WTC11 (cell line): ENCODE measurements around the gene DYNLRB1. TPM values are rescaled to one million over a fixed set of nuclear protein-coding genes. Genes with fewer than 3 reads are reported as not detected.

Experiments
- ATAC-seq: fragments of 200-7000 bp; cut with Tn5 transposase; 2 replicates; pipeline ENCODE4 v1.10.0; 2021; ENCODE audit warnings: mild to moderate bottlenecking, moderate library complexity
- CTCF ChIA-PET: fragments of 300-600 bp; sonication (Branson Sonifier 250); formaldehyde crosslinking; loops from one replicate; lab custom pipeline; 2021; ENCODE audit warnings: antibody characterized with exemption; lab: Charles Lee
- POLR2A ChIA-PET: fragments of 350-600 bp; sonication (Branson Sonifier 250); formaldehyde crosslinking; loops from one replicate; lab custom pipeline; 2021; ENCODE audit warnings: antibody characterized with exemption; lab: Charles Lee
- DNase-seq: peaks from one replicate; pipeline ENCODE4 v3.0.0; 2021; ENCODE audit warnings: low spot score
- H3K27ac Mint-ChIP-seq: 2 replicates; pipeline ENCODE4 v1.8.0; 2021; ENCODE audit warnings: mixed read lengths
- H3K27me3 Mint-ChIP-seq: 2 replicates; pipeline ENCODE4 v1.8.0; 2021; ENCODE audit warnings: low read depth, mild to moderate bottlenecking, moderate library complexity, mixed read lengths
- H3K36me3 Mint-ChIP-seq: 2 replicates; pipeline ENCODE4 v1.8.0; 2021; ENCODE audit warnings: mixed read lengths
- H3K4me1 Mint-ChIP-seq: 2 replicates; pipeline ENCODE4 v1.8.0; 2022; ENCODE audit warnings: mixed read lengths
- H3K4me3 Mint-ChIP-seq: 2 replicates; pipeline ENCODE4 v1.8.0; 2021; ENCODE audit warnings: mild to moderate bottlenecking, moderate library complexity, mixed read lengths
- H3K9me3 Mint-ChIP-seq: 2 replicates; pipeline ENCODE4 v1.8.0; 2021; ENCODE audit warnings: mixed read lengths
- ATF6 ChIP-seq: sonication (generic); formaldehyde crosslinking; IDR thresholded peaks from 2 replicates; pipeline ENCODE4 v1.8.1; 2023; ENCODE audit warnings: mild to moderate bottlenecking, missing genetic modification reagents
- CREB1 ChIP-seq: sonication (generic); formaldehyde crosslinking; IDR thresholded peaks from 2 replicates; pipeline ENCODE4 v1.8.0; 2023; ENCODE audit warnings: mild to moderate bottlenecking, missing genetic modification reagents
- E2F1 ChIP-seq: sonication (generic); formaldehyde crosslinking; IDR thresholded peaks from 2 replicates; pipeline ENCODE4 v1.8.0; 2022; ENCODE audit warnings: mild to moderate bottlenecking, missing genetic modification reagents
- E2F5 ChIP-seq: sonication (generic); formaldehyde crosslinking; IDR thresholded peaks from 2 replicates; pipeline ENCODE4 v1.8.1; 2022; ENCODE audit warnings: mild to moderate bottlenecking, moderate library complexity, missing genetic modification reagents
- ETV6 ChIP-seq: sonication (generic); formaldehyde crosslinking; IDR thresholded peaks from 2 replicates; pipeline ENCODE4 v1.8.1; 2022; ENCODE audit warnings: mild to moderate bottlenecking, missing genetic modification reagents
- FOXK1 ChIP-seq: sonication (generic); formaldehyde crosslinking; IDR thresholded peaks from 2 replicates; pipeline ENCODE4 v1.8.0; 2022; ENCODE audit warnings: mild to moderate bottlenecking, moderate library complexity, missing genetic modification reagents
- KAT7 ChIP-seq: sonication (generic); formaldehyde crosslinking; IDR thresholded peaks from 2 replicates; pipeline ENCODE4 v1.8.1; 2023; ENCODE audit warnings: missing genetic modification reagents, mild to moderate bottlenecking, borderline replicate concordance
- MLX ChIP-seq: sonication (generic); formaldehyde crosslinking; IDR thresholded peaks from 2 replicates; pipeline ENCODE4 v1.8.1; 2023; ENCODE audit warnings: mild to moderate bottlenecking, missing genetic modification reagents, moderate library complexity
- OVOL2 ChIP-seq: fragments of 250-450 bp; sonication (Bioruptor Pico); IDR thresholded peaks from 2 replicates; pipeline ENCODE4 v1.9.0; 2021; ENCODE audit warnings: mild to moderate bottlenecking, borderline replicate concordance
- PRRX2 ChIP-seq: fragments of 250-450 bp; sonication (Bioruptor Pico); IDR thresholded peaks from 2 replicates; pipeline ENCODE4 v1.8.0; 2021; ENCODE audit warnings: mild to moderate bottlenecking
- RORB ChIP-seq: fragments of 250-450 bp; sonication (Bioruptor Pico); IDR thresholded peaks from 2 replicates; pipeline ENCODE4 v1.9.0; 2021; ENCODE audit warnings: mild to moderate bottlenecking
- SMAD4 ChIP-seq: sonication (generic); formaldehyde crosslinking; IDR thresholded peaks from 2 replicates; pipeline ENCODE4 v1.8.0; 2022; ENCODE audit warnings: mild to moderate bottlenecking, missing genetic modification reagents
- SOX15 ChIP-seq: fragments of 250-450 bp; sonication (Bioruptor Pico); IDR thresholded peaks from 2 replicates; pipeline ENCODE4 v1.9.0; 2021; ENCODE audit warnings: mild to moderate bottlenecking
- TEAD4 ChIP-seq: sonication (generic); formaldehyde crosslinking; IDR thresholded peaks from 2 replicates; pipeline ENCODE4 v1.8.0; 2022; ENCODE audit warnings: mild to moderate bottlenecking, missing genetic modification reagents
- ZNF263 ChIP-seq: sonication (generic); formaldehyde crosslinking; IDR thresholded peaks from 2 replicates; pipeline ENCODE4 v1.8.1; 2022; ENCODE audit warnings: low read depth, mild to moderate bottlenecking, moderate library complexity, missing genetic modification reagents
- ZNF425 ChIP-seq: fragments of 250-450 bp; sonication (Bioruptor Pico); conservative IDR thresholded peaks from 2 replicates; pipeline ENCODE4 v1.9.0; 2021; ENCODE audit warnings: mild to moderate bottlenecking
- total RNA-seq: library from RNA; stranded (reverse); gene quantifications from 3 replicates; pipeline ENCODE4 v1.2.3, GENCODE V29; 2021
- TF ChIP-seq, protein P1 (sequence below): sonication (generic); formaldehyde crosslinking; IDR thresholded peaks from 2 replicates; pipeline ENCODE4 v1.8.1; 2023; ENCODE audit warnings: mild to moderate bottlenecking, missing genetic modification reagents, moderate library complexity
- TF ChIP-seq, protein P2 (sequence below): sonication (generic); formaldehyde crosslinking; IDR thresholded peaks from 2 replicates; pipeline ENCODE4 v1.8.1; 2023; ENCODE audit warnings: mild to moderate bottlenecking, missing genetic modification reagents, borderline replicate concordance
- TF ChIP-seq, protein P3 (sequence below): sonication (generic); formaldehyde crosslinking; IDR thresholded peaks from 2 replicates; pipeline ENCODE4 v1.8.0; 2022; ENCODE audit warnings: mild to moderate bottlenecking, missing genetic modification reagents

The DYNLRB1 gene
- total RNA-seq, 1 experiment from 2014 or later = 99.3 TPM

- Mint-ChIP-seq H3K9me3 (no peaks in the 10 kb centered on the region), H3K27me3 (no peaks in the 10 kb centered on the region), H3K27ac (no peak overlapping the region), H3K36me3 (no peaks in the 10 kb centered on the region; the same call in 1 of the 2 replicates), H3K4me1 (peaks cover 12% of the 10 kb centered on the region), H3K4me3 (no peak overlapping the region)
- CTCF ChIA-PET = interaction anchor here (1.4 kb wide), 1 partner anchor 205 kb away, joined by 3 read pairs; no protein-coding TSS in a partner anchor
- DNase-seq = no peak
- ATAC-seq = no peak
- TF ChIP-seq ATF6 (no peak), CREB1 (CRISPR knock-in tag) (no peak), E2F5 (CRISPR knock-in tag) (no peak), ZNF263 (CRISPR knock-in tag) (no peak), OVOL2 (no peak), SOX15 (no peak), PRRX2 (no peak), MLX (CRISPR knock-in tag) (no peak), ETV6 (no peak), ZNF425 (CRISPR knock-in tag) (no peak)
- TF ChIP-seq, protein P1, sequence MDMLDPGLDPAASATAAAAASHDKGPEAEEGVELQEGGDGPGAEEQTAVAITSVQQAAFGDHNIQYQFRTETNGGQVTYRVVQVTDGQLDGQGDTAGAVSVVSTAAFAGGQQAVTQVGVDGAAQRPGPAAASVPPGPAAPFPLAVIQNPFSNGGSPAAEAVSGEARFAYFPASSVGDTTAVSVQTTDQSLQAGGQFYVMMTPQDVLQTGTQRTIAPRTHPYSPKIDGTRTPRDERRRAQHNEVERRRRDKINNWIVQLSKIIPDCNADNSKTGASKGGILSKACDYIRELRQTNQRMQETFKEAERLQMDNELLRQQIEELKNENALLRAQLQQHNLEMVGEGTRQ (CRISPR knock-in tag) = no peak
- TF ChIP-seq, protein P2, sequence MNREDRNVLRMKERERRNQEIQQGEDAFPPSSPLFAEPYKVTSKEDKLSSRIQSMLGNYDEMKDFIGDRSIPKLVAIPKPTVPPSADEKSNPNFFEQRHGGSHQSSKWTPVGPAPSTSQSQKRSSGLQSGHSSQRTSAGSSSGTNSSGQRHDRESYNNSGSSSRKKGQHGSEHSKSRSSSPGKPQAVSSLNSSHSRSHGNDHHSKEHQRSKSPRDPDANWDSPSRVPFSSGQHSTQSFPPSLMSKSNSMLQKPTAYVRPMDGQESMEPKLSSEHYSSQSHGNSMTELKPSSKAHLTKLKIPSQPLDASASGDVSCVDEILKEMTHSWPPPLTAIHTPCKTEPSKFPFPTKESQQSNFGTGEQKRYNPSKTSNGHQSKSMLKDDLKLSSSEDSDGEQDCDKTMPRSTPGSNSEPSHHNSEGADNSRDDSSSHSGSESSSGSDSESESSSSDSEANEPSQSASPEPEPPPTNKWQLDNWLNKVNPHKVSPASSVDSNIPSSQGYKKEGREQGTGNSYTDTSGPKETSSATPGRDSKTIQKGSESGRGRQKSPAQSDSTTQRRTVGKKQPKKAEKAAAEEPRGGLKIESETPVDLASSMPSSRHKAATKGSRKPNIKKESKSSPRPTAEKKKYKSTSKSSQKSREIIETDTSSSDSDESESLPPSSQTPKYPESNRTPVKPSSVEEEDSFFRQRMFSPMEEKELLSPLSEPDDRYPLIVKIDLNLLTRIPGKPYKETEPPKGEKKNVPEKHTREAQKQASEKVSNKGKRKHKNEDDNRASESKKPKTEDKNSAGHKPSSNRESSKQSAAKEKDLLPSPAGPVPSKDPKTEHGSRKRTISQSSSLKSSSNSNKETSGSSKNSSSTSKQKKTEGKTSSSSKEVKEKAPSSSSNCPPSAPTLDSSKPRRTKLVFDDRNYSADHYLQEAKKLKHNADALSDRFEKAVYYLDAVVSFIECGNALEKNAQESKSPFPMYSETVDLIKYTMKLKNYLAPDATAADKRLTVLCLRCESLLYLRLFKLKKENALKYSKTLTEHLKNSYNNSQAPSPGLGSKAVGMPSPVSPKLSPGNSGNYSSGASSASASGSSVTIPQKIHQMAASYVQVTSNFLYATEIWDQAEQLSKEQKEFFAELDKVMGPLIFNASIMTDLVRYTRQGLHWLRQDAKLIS = no peak
- POLR2A ChIA-PET = no interaction called here
These were observed 48.6 kb downstream of the DYNLRB1 start for GRCh38 chr20:34564833-34565232.

DNA sequence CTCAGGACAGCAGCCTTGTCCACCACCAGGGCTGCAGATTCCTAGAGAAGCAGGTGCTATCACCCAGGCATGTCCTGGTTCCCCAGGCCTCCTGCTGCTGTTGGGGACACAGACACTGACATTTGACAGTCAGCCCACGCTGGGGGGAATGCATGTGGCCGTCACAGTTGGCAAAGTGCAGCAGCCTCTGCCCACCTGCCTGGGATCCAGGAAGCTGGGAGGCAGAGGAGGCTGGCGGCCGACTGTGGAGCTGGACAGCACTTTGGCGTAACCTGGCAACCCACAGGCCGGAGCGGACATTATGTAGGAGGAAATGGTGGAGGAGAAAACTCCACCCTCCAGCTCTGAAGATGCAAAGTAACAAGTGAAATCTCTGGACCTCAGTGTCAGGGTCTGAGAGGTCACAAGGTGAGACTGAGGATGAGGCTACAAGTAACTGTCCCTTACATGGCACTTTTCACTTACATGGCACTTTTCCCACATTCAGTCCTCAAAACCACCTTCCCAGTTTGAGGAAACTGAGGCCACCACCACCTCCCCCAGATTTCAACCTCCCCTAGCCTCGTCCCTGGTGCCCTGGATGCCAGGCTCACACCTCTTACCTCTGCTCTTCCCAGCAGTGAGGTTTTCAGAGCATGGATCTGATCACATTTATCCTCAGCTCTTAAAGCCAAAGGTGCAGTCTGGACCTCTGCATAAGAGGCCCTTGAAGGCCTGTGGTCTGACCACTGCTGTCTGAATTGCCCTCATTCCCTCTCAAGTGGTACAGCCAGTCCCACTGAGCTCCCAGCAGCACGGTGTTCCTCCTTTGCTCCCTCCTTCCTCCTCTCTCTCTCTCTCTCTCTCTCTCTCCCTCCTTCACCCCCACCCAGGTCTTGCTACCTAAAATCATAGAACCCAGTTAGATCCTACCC, 51.0 kb downstream of the DYNLRB1 start:
- H3K27me3 Mint-ChIP-seq = no peaks in the 10 kb centered on the region
- H3K9me3 Mint-ChIP-seq = no peaks in the 10 kb centered on the region
- ChIA-PET POLR2A (no interaction called here), CTCF (interaction anchor here (1.1 to 1.8 kb wide), 2 partner anchors 22 to 138 kb away, joined by 3 to 4 read pairs; no protein-coding TSS in a partner anchor)
- H3K4me1 Mint-ChIP-seq = peaks cover 23% of the 10 kb centered on the region
- ATAC-seq (no peak), DNase-seq (no peak)
- no peak overlapping the region for H3K4me3 Mint-ChIP-seq
- peak overlapping the region; percentile 97 for H3K27ac Mint-ChIP-seq
- no peaks in the 10 kb centered on the region; the same call in 1 of the 2 replicates for H3K36me3 Mint-ChIP-seq
- no peak for TF ChIP-seq FOXK1
- TF ChIP-seq E2F1 (CRISPR knock-in tag) = no peak
- no peak for TF ChIP-seq TEAD4 (CRISPR knock-in tag)
- TF ChIP-seq RORB (CRISPR knock-in tag) = no peak
- TF ChIP-seq, protein P3, sequence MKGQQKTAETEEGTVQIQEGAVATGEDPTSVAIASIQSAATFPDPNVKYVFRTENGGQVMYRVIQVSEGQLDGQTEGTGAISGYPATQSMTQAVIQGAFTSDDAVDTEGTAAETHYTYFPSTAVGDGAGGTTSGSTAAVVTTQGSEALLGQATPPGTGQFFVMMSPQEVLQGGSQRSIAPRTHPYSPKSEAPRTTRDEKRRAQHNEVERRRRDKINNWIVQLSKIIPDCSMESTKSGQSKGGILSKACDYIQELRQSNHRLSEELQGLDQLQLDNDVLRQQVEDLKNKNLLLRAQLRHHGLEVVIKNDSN (CRISPR knock-in tag) = no peak
- no peak for TF ChIP-seq KAT7 (CRISPR knock-in tag)
- TF ChIP-seq SMAD4 = no peak
